ENCODE results near the gene EFHC1. TPM values are rescaled to one million over a fixed set of nuclear protein-coding genes. Genes with fewer than 3 reads are reported as not detected.
"Not testable (repeated sequence)": the region's sequence is repeated elsewhere in the genome, so short reads cannot be mapped to it uniquely, and the experiment has no call there.

The EFHC1 gene
- total RNA-seq, 1 donor from 2014 or later, result 22.7 TPM

- no peak for DNase-seq
Observed at GRCh38 chr6:52454556-52454955, 34.4 kb downstream of the EFHC1 start.

GRCh38 chr6:52457096-52457495 is 37.0 kb downstream of the EFHC1 start:
- DNase-seq, result no peak

GRCh38 chr6:52461194-52461593 is 41.1 kb downstream of the EFHC1 start:
- DNase-seq, result not testable (repeated sequence)

GRCh38 chr6:52474173-52474572 is 54.0 kb downstream of the EFHC1 start:
- no peak for DNase-seq

GRCh38 chr6:52475307-52475706 is 55.2 kb downstream of the EFHC1 start:
- no peak for DNase-seq

GRCh38 chr6:52482903-52483670 is 62.9 kb downstream of the EFHC1 start:
- DNase-seq, result no peak

- DNase-seq, result no peak
Observed at GRCh38 chr6:52483671-52484003, 63.5 kb downstream of the EFHC1 start.

GRCh38 chr6:52489881-52490280 is 69.7 kb downstream of the EFHC1 start:
- DNase-seq, result no peak

- DNase-seq, result no peak
Observed at GRCh38 chr6:52491203-52492069, 71.3 kb downstream of the EFHC1 start.

- no peak for DNase-seq
Observed at GRCh38 chr6:52493669-52494068, 73.5 kb downstream of the EFHC1 start.

GRCh38 chr6:52494298-52495072 is 74.3 kb downstream of the EFHC1 start:
- DNase-seq, result no peak

- no peak for DNase-seq
Observed at GRCh38 chr6:52495922-52496321, 75.8 kb downstream of the EFHC1 start.

GRCh38 chr6:52496631-52497030 is 76.5 kb downstream of the EFHC1 start:
- no peak for DNase-seq

GRCh38 chr6:52497652-52498408 is 77.7 kb downstream of the EFHC1 start:
- no peak for DNase-seq

GRCh38 chr6:52498538-52499017 is 78.4 kb downstream of the EFHC1 start:
- DNase-seq, result no peak

GRCh38 chr6:52499026-52499425 is 78.9 kb downstream of the EFHC1 start:
- DNase-seq, result no peak

GRCh38 chr6:52499681-52500236 is 79.6 kb downstream of the EFHC1 start:
- DNase-seq, result no peak

- DNase-seq, result no peak
Observed at GRCh38 chr6:52500238-52501129, 80.3 kb downstream of the EFHC1 start.

- no peak for DNase-seq
Observed at GRCh38 chr6:52502306-52503029, 82.3 kb downstream of the EFHC1 start.

GRCh38 chr6:52503323-52503747 is 83.2 kb downstream of the EFHC1 start:
- no peak for DNase-seq
